Transverse colon (tissue), 4 donors: ENCODE measurements around the gene VPS52. TPM values are rescaled to one million over a fixed set of nuclear protein-coding genes. Genes with fewer than 3 reads are reported as not detected.

ENCODE experiments used
- DNase-seq: peaks from one replicate; pipeline ENCODE4 v3.0.0-alpha.2; 2019
- H3K27ac ChIP-seq, 4 donors: fragments of 200-600 bp; sonication (generic); 2 replicates each; pipeline ENCODE4 v1.5.1; 2016 to 2018; ENCODE audit warnings: inconsistent platforms in 4 of 4
- H3K27me3 ChIP-seq: fragments of 200-600 bp; sonication (generic); 2 replicates; pipeline ENCODE4 v1.5.1; 2017; ENCODE audit warnings: inconsistent platforms
- H3K36me3 ChIP-seq, 4 donors: fragments of 200-600 bp; sonication (generic); 2 replicates each; pipeline ENCODE4 v1.5.1; 2017 to 2019; ENCODE audit warnings: inconsistent platforms in 4 of 4
- H3K4me1 ChIP-seq, 4 donors: fragments of 200-600 bp; sonication (generic); 2 replicates each; pipeline ENCODE4 v1.5.1; 2017 to 2020; ENCODE audit warnings: inconsistent platforms in 4 of 4
- H3K4me3 ChIP-seq, 4 donors: fragments of 200-600 bp; sonication (generic); 1 replicate in 1 of 4; 2 replicates in 3 of 4; pipeline versions ENCODE4 v1.5.1 to v1.6.1; 2017 to 2019; ENCODE audit warnings: inconsistent platforms in 4 of 4
- H3K9me3 ChIP-seq, 2 donors: fragments of 200-600 bp; sonication (generic); 2 replicates each; pipeline ENCODE4 v1.5.1; 2017 to 2019; ENCODE audit warnings: inconsistent platforms in 2 of 2
- CTCF ChIP-seq, 5 experiments: fragments of 200-600 bp in 3 of 5; fragments of 450-650 bp in 2 of 5; sonication (generic) in 3 of 5; IDR thresholded peaks; 1 replicate in 2 of 5; 2 replicates in 3 of 5; pipeline ENCODE4 v1.5.1; 2016 to 2017; ENCODE audit warnings: antibody characterized with exemption in 5 of 5, inconsistent platforms in 3 of 5, mild to moderate bottlenecking in 2 of 5, moderate library complexity in 1 of 5
- EP300 ChIP-seq: sonication (generic); formaldehyde crosslinking; IDR thresholded peaks from one replicate; pipeline ENCODE4 v1.6.1; 2017; ENCODE audit warnings: antibody characterized with exemption, low read depth
- POLR2A ChIP-seq: fragments of 450-650 bp; IDR thresholded peaks from one replicate; pipeline ENCODE4 v1.6.1; 2016; ENCODE audit warnings: antibody characterized with exemption, mild to moderate bottlenecking, moderate library complexity
- POLR2AphosphoS5 ChIP-seq, 3 donors: sonication (generic); formaldehyde crosslinking; IDR thresholded peaks; one replicate each; pipeline ENCODE4 v1.6.1; 2016; ENCODE audit warnings: antibody characterized with exemption in 3 of 3
- WGBS, 2 donors: methylation state at CpG; one replicate each; pipeline ENCODE4 v1.1.5; 2018; ENCODE audit warnings: low coverage in 1 of 2; 5-methylcytosine and 5-hydroxymethylcytosine counted together
- in situ Hi-C, 4 donors: fragments of 200-750 bp; cut with MboI; loops; one replicate each; pipeline versions ENCODE4 v1.15.0 to v1.15.1; 2017; ENCODE audit warnings: low sequenced_read_pairs in 3 of 4, low pct_ligation_motif_present in 1 of 4, low pct_unique_long_range_greater_than_20kb in 1 of 4
- intact Hi-C: fragments of 100-400 bp; cut with DNase I; formaldehyde crosslinking; loops from one replicate; pipeline ENCODE4 v1.15.1; 2023; ENCODE audit warnings: low total_unique reads
- total RNA-seq, 4 donors: library from RNA; depleted of rRNA; stranded (reverse); fragments of >200 nt; gene quantifications; one replicate each; pipeline ENCODE4 v1.1.0, GENCODE V29; 2016

The VPS52 gene
- total RNA-seq, 4 donors from 2014 or later, result 52.4 to 93.3 (median 63.4) TPM

GRCh38 chr6:33314515-33314942 is 42.9 kb upstream of the VPS52 start:
- Histone ChIP-seq H3K27ac (peak overlapping the region; percentile 95 to 99 (median 98)), H3K27me3 (no peaks in the 10 kb centered on the region), H3K36me3 (peaks cover 0 to 17% (median 3%) of the 10 kb centered on the region in 4 donors), H3K4me1 (peaks cover 23 to 60% (median 45%) of the 10 kb centered on the region in 4 donors), H3K4me3 (peak overlapping the region; percentile 52 to 94 (median 71)), H3K9me3 (no peaks in the 10 kb centered on the region)
- peak; percentile 76 for DNase-seq
- intact Hi-C loops (loop anchor here (10.0 kb wide), 1 partner anchor 100 kb away; the partner anchor contains the start of genes CUTA and PHF1), in situ Hi-C loops (no loop called here)
- 0 to 3% methylated on average over 2 to 10 of the region's 10 CpGs for WGBS, 2 donors
- TF ChIP-seq EP300 (peak; percentile 38), POLR2AphosphoS5 (IDR thresholded peaks at IDR 0.05) (peak in 1 of 3 donors; percentile 54), CTCF (IDR thresholded peaks at IDR 0.05) (no peak), POLR2A (no peak)

DNA sequence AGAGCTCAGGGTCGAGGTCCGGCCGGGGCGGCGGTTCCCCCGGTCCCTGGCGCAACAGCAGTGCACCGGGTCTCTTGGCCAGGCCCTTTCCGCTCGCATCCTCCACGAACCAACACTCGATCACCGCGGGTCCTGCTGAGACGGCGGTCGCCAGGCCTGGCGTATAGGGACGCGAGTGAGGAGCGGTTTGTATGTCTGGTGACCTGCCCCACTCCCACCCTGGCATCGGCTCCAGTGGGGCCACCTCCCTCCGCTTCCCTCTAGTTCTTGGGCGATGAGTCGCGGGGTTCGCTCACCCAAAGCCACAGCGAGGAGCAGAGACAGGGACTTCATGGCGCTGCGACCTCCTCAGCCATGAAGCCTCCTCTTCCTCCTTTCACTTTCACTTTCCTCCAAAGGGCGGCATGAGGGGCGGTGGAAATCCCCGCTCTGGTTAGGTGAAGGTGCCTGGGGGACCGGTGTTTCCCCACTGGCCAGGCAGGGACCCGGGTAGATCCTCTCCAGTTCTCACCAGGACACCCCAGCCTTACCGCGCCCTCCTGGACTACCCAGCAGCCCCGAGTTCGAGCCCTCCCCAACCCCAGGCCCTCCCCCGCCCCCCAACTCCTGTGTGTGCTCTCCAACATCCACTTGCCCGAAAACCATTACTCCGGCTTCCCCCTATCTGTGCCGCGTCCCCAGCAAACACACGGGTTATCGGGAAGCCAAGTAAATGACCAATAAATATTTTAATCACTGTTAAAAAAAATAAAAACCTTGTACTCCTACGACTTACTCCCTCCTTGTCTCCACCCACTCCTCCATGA is 42.2 kb upstream of the VPS52 start, which contains the start of gene TAPBP:
TSS of gene TAPBP (minus strand) at position 370 of the 806 bp plus-strand sequence. CDS start at position 333, 37 bp downstream.
- peak within 1 kb of the TSS; percentile 95 to 99 (median 98) for H3K27ac ChIP-seq
- peak; percentile 77 for DNase-seq
- H3K9me3 ChIP-seq, result no peaks in the 10 kb centered on the region
- in situ Hi-C loops, result no loop called here
- H3K4me1 ChIP-seq, result peaks cover 23 to 54% (median 39%) of the 10 kb centered on the region in 4 donors
- intact Hi-C loops, result loop anchor here (10.0 kb wide), 1 partner anchor 101 kb away; the partner anchor contains the start of genes CUTA and PHF1
- H3K4me3 ChIP-seq, result peak within 1 kb of the TSS; percentile 52 to 94 (median 71)
- no peaks in the 10 kb centered on the region for H3K27me3 ChIP-seq
- peak; percentile 76 for TF ChIP-seq POLR2A
- TF ChIP-seq POLR2AphosphoS5 (IDR thresholded peaks at IDR 0.05), result peak; percentile 73 to 88 (median 86)
- TF ChIP-seq EP300, result no peak
- 0% methylated on average over 1 to 45 of the region's 47 CpGs for WGBS, 2 donors
- peaks cover 0 to 11% (median 0%) of the 10 kb centered on the region in 4 donors for H3K36me3 ChIP-seq

DNA sequence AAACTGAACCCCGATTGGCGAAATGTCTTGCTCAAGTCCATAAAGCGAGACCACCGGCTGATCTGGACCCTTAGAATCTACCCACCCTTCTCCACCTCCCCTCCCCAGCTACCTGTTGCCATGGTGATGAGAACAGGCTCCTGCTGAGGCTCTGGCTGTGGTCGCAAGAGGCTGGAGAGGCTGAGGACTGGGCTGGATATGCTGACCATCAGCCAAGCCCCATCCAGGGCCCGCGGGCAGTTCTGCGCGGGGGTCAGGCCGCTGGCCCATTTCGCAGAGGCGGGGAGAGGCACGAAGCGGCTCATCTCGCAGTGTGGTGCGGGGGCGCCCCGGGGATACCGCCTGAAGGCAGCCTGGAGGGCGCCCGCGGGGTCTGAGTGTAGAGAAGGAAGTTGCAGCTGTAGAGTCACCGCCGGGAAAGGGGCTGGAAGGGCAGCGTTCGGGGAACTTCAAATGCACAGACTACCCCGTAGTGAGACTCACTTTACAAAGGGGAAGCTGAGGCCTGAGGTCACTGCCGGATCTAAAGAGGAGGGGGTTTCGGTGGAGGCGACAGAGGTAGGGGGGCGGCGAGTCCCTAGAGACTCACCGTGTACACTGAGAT is 41.5 kb upstream of the VPS52 start:
- H3K27ac ChIP-seq, result peak overlapping the region; percentile 95 to 99 (median 98)
- H3K27me3 ChIP-seq, result no peaks in the 10 kb centered on the region
- intact Hi-C loops (loop anchor here (10.0 kb wide), 1 partner anchor 102 kb away; the partner anchor contains the start of genes CUTA and PHF1), in situ Hi-C loops (no loop called here)
- peak; percentile 63 for DNase-seq
- peaks cover 0 to 13% (median 0%) of the 10 kb centered on the region in 4 donors for H3K36me3 ChIP-seq
- 0 to 2% methylated on average over 6 to 33 of the region's 33 CpGs for WGBS, 2 donors
- TF ChIP-seq POLR2AphosphoS5 (IDR thresholded peaks at IDR 0.05) (peak in 1 of 3 donors; percentile 17), CTCF (IDR thresholded peaks at IDR 0.05) (no peak)
- peaks cover 18 to 47% (median 32%) of the 10 kb centered on the region in 4 donors for H3K4me1 ChIP-seq
- no peaks in the 10 kb centered on the region for H3K9me3 ChIP-seq
- H3K4me3 ChIP-seq, result peak overlapping the region; percentile 52 to 94 (median 71)

DNA sequence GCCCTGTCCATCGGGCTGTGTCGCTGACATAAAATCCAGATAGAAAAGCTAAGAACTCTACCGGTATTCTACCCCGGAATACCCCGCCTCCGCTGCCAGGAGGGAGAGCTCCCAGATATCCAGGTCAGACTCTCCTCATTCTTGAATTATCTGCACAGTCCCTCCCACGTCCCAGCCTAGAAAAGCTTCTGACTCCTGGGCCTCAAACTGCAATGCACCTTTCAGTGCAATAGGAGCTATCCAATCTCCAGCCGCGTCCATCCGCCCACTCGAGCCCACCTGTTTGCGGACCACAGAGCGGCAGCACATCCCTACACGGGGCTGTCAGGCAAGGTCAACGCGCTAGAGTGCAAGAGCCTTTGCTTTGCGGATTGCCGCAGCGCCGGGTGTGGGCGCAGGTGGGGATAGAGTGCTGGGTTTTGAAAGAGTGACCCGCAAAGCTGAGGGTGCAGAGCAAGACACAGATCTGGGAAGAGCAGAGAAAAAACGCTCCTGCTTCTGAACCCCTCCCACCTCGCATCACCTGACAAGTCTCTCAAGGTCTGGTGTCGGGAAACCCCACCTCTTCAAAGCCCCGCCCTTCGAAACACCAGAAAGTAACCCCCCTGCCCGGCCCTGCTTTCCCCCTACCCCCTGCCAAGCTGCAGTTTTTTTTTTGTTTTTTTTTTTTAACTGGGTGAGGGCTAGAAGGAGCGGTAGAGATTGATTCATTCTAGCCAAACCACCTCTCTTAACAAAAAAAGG is 40.9 kb upstream of the VPS52 start:
- TF ChIP-seq EP300 (no peak), POLR2A (peak; percentile 9), POLR2AphosphoS5 (IDR thresholded peaks at IDR 0.05) (peak in 2 of 3 donors; percentile 19)
- in situ Hi-C loops, result no loop called here

More for the DNA sequence above, 40.9 kb upstream of the VPS52 start:
- Histone ChIP-seq H3K4me3 (peak overlapping the region; percentile 52 to 94 (median 71)), H3K36me3 (peaks cover 0 to 14% (median 0%) of the 10 kb centered on the region in 4 donors), H3K27me3 (no peaks in the 10 kb centered on the region), H3K9me3 (no peaks in the 10 kb centered on the region), H3K27ac (peak overlapping the region; percentile 95 to 99 (median 98)), H3K4me1 (peaks cover 18 to 45% (median 32%) of the 10 kb centered on the region in 4 donors)
- 2 to 4% methylated on average over 11 to 29 of the region's 29 CpGs for WGBS, 2 donors
- intact Hi-C loops, result loop anchor here (10.0 kb wide), 1 partner anchor 102 kb away; the partner anchor contains the start of genes CUTA and PHF1
- DNase-seq, result peak; percentile 89
